HG02571 (cell line): ENCODE measurements around the gene NT5DC2.

Experiments used
- ATAC-seq: cut with Tn5 transposase; IDR thresholded peaks from one replicate; pipeline ENCODE4 v1.9.1; 2021; ENCODE audit warnings: mild to moderate bottlenecking, moderate library complexity; ENCODE audit not compliant: unreplicated experiment

Gene NT5DC2

DNA sequence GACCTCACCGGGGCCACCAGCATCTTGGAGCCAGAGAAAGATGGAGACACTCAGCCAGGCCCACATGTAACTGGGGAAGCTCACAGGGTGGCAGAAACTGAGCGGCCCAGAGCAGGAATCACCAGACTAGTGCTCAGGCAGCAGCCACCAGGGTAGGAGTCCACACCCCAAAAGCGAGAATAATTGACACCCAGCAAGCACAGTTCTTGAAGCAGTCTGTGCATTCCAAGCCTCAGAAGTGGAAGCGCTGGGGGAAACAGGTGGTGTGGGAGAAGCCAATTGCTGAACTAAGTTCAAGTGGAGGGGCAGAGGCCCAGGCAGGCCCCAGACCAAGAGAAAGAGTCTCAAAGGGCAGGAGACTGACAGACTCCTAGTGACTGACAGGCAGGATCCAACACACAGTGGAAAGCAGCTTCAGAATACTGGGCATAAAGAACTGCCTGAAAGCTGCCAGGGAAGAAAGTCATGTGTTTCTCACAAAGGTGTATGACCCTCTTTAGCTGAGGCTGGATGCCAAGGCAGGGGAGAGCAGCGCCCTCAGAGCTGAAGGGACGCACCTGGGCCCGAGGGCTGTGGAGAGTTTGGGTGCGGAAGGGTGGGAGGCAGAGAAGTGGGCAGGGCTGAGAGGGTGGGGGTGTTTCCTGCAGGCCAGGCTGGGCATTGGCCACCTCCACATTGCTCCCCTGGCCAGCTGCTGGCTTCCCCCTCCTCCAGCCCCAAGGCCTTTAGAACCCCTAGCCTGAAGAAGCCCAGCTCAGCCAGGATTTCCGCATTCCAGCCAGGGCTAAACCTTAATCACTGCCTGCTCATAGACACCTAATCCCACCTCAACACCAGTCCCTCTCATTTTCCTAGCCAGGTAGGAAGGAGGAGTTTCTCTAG is 7.7 kb downstream of the NT5DC2 start:
- ATAC-seq, result no peak

DNA sequence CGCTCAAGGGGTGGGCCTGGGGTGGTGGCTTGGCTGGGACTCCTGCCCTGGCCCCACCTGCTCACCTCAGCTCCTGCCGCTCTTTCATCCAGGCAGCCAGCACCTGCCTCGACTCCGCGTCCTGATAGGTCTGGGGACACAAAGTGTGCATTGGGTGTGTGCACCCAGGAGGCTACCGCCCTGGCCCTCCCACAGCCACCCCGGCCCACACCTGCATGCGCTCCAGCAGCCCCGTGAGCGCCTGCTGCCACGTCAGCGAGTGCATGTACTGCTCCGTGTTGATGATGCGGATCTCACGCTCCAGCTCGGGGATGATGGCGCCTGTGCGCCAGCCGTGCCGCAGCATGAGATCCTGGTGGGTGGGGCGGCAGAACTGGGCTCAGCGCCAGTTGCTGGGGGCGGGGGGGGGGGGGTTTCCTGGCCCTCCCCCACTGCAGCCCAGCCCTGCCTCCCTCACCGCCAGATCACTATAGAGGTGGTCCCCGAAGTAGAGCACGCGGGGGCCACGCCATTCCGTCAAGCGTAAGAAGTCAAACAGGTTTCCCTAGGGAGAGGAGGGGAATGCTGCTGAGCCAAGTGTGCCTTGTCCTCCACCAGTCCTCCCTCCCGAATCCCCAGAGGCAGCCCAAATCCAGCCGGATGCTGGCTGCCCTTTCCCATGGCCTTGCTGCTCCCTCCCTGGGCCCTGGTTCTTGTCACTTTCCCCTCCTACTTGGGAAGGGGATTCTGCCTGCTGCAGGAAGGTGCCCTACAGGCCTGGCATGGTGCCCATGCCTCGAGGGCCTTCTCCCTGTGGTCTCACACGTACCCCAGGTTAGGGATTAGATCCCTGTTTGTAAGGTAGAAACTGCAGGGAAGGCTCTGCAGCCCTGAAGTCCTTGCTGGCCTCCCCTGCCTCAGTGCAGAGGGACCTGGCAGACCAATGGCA is 8.6 kb downstream of the NT5DC2 start:
- no peak for ATAC-seq

DNA sequence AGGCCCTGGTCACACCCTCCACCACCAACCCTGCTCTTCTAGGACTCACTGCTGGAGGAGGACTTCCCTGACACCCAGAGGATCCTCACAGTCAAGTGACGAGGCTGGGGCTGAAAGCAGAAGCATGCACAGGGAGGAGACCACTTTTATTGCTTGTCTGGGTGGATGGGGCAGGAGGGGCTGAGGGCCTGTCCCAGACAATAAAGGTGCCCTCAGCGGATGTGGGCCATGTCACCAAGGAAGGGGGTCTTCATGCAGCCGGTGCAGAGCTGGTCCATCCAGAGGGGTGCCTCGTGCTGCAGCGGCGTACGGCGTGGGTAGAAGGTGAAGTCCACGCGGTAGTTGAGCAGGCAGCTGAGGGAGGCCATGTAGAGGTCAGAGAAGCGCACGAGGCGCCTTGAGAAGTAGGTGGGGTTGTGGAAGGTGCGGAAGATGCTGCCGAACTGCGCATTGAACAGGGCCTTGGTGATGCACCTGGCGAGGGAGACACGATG is 9.4 kb downstream of the NT5DC2 start:
- ATAC-seq, result no peak

GRCh38 chr3:52523386-52524257 is 10.0 kb downstream of the NT5DC2 start:
- ATAC-seq, result no peak

DNA sequence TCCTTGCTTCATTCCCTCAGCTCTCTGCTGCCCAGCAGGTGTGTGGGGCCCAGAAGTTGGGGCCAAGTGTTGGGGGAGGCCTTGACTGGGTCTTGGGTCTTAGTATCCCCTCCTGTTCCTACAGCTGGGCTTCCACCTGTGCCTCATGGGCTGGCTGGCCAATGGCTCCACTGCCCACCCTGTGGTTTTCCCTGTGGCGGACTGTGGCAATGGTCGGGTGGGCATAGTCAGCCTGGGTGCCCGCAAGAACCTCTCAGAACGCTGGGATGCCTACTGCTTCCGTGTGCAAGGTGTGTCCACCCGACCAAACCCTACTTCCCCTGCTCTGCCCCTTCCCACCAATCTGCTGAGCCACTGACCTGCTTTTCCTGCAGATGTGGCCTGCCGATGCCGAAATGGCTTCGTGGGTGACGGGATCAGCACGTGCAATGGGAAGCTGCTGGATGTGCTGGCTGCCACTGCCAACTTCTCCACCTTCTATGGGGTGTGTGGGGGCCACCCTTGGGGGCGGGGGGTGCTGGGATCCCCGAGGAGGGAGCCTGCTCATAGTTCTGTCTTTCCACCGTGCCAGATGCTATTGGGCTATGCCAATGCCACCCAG is 10.9 kb downstream of the NT5DC2 start:
- no peak for ATAC-seq

DNA sequence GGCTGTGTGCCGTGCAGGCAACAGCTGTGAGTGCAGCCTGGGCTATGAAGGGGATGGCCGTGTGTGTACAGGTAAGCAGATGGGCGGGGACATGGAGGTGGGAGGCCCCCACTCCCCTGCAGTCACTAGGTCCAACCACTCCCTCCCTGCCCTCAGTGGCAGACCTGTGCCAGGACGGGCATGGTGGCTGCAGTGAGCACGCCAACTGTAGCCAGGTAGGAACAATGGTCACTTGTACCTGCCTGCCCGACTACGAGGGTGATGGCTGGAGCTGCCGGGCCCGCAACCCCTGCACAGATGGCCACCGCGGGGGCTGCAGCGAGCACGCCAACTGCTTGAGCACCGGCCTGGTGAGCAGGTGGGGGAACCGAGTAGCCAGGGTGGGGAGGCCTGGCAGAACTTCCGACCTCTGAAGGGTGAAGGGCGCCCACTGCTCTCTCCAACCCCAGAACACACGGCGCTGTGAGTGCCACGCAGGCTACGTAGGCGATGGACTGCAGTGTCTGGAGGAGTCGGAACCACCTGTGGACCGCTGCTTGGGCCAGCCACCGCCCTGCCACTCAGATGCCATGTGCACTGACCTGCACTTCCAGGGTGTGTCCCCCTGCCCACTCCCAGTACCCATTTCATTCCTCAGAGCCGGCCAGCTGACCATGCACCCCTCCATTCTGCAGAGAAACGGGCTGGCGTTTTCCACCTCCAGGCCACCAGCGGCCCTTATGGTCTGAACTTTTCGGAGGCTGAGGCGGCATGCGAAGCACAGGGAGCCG is 11.6 kb downstream of the NT5DC2 start:
- no peak for ATAC-seq

- ATAC-seq, result no peak
These were observed 12.2 kb downstream of the NT5DC2 start for GRCh38 chr3:52521488-52521824.

GRCh38 chr3:52520716-52521487 is 12.8 kb downstream of the NT5DC2 start:
- no peak for ATAC-seq

DNA sequence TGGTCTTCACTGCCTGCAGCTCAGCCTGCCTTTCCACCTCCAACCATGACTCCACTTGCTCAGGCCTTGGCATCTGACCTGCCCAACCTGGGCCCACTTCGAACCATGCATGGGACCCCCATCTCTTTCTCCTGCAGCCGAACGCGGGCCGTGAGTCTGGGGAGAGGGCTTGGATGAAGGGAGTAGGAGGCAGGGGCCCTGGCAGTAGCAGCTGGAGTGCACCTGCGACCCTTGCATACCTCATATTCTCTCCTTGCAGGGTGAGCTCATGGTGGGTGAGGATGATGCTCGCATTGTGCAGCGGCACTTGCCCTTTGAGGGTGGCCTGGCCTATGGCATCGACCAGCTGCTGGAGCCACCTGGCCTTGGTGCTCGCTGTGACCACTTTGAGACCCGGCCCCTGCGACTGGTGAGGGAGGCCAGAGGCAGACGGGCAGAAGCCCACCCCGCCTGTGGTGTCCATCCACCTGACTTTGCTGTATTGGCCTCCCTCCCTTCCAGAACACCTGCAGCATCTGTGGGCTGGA is 13.5 kb downstream of the NT5DC2 start:
- no peak for ATAC-seq

GRCh38 chr3:52519445-52520140 is 14.1 kb downstream of the NT5DC2 start:
- ATAC-seq, result no peak

- ATAC-seq, result no peak
These were observed 14.8 kb downstream of the NT5DC2 start for GRCh38 chr3:52518723-52519444.

DNA sequence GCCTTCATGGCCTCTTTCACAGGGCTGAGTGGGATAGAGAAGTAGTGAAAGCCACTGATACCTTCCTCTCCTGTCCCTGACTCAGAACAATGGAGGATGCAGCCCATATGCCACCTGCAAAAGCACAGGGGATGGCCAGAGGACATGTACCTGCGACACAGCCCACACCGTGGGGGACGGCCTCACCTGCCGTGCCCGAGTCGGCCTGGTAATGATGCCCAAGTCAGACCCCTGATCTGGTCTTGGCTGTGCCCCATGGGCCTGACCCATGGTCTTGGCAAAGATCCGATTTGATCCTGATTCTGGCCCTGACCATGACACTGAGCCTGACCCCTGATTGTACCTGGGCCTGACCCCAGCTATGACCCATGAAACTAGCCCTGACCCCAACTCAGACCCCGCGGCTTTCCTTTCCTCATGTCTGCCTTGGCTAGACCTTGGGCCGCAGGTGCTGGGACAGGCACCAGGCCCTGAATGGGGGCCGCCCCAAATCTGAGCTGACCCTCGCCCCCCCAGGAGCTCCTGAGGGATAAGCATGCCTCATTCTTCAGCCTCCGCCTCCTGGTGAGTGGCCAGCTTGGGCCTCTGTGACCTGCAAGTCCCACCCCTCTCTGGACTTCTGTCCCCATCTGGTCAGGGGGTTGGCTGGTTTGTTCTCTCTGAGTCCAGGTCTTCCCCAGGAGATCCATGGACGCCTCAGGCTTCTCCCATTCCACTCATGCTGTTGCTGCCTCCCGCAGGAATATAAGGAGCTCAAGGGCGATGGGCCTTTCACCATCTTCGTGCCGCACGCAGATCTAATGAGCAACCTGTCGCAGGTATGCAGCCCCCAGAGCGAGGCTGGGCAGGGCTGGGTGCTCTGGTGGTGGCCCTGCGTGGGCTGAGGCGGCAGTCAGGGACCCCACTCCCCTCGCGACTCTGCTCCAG is 15.6 kb downstream of the NT5DC2 start:
- no peak for ATAC-seq

- ATAC-seq, result no peak
These were observed 17.0 kb downstream of the NT5DC2 start for GRCh38 chr3:52516509-52517195.

DNA sequence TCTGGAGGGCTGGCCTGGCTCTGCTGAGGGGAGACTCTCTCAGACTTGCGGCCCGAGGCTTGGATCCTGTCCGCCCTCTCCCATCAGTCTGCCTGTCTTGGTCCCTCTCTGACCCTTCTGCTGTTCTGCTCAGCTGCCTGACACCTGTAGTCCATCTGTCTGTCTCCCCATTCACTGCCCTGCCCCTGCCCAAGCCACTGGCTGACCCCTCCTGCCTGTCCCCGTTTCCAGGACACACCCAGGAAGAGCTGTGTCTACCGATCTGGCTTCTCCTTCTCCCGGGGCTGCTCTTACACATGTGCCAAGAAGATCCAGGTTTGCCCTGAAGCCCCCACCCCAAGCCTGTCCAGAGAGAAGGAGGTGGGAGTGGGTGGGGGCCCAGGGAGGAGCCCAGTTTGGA is 18.5 kb downstream of the NT5DC2 start:
- no peak for ATAC-seq

DNA sequence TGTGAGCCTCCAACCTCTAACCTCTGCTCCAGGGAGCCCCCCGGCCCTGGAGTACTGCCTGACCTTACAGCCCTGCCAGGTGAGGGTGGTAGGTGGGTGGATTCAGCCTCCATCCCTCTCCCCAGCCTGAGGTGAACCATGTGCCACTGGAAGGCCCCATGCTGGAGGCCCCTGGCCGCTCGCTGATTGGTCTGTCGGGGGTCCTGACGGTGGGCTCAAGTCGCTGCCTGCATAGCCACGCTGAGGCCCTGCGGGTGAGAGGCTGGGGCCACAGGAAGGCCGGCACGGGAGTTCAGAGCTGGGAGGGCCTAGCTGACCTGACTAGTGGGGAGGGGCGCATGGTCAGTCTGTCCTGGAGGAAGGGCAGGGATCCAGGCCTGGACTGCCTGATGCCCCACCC is 19.1 kb downstream of the NT5DC2 start:
- no peak for ATAC-seq

DNA sequence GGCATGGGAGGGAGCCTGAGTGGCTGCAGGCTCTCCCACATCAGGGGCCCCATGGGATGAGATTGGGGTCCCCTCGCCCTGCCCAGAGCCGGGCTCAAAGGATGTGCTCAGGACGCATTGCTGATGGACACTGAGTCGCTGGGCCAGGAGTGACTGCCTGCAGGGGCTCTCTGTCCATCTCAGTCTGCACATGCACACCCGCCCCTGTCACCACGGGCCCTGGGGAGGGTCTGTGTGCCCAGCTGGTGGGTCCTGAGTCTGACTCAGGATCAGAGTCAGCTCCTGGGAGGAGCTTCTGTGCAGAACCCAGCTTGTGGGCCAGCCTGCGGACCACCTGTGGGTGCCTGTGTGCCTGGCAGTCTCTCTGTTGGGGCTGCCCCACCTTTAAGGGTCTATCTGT is 20.4 kb downstream of the NT5DC2 start:
- no peak for ATAC-seq
